Measurements from ENCODE around the gene ACAD10. TPM values are rescaled to one million over a fixed set of nuclear protein-coding genes. Genes with fewer than 3 reads are reported as not detected.
A peak's percentile ranks its signal among the peaks of the same experiment; 100 is the strongest.
"Not testable (repeated sequence)": the region's sequence is repeated elsewhere in the genome, so short reads cannot be mapped to it uniquely, and the experiment has no call there.

Gene ACAD10
- total and polyA plus RNA-seq, 10 donors, result 10.2 to 40.5 (median 26.9) TPM

DNA sequence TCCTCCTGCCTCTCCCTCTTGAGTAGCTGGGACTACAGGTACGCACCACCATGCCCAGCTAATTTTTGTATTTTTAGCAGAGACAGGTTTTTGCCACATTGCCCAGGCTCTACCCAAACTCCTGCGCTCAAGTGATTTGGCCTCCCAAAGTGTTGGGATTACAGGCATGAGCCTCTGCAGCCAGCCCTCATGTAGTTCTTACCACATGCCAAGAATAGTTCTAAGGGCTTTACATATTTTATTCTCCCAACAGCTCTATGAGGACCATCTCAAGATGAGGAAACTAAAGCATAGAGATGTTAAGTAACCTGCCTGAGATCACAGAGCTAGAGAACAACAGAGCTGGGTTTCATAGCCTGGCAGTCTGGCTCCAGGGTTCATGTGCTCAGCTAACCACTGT is 42.9 kb downstream of the ACAD10 start:
- TF ChIP-seq, protein P1, sequence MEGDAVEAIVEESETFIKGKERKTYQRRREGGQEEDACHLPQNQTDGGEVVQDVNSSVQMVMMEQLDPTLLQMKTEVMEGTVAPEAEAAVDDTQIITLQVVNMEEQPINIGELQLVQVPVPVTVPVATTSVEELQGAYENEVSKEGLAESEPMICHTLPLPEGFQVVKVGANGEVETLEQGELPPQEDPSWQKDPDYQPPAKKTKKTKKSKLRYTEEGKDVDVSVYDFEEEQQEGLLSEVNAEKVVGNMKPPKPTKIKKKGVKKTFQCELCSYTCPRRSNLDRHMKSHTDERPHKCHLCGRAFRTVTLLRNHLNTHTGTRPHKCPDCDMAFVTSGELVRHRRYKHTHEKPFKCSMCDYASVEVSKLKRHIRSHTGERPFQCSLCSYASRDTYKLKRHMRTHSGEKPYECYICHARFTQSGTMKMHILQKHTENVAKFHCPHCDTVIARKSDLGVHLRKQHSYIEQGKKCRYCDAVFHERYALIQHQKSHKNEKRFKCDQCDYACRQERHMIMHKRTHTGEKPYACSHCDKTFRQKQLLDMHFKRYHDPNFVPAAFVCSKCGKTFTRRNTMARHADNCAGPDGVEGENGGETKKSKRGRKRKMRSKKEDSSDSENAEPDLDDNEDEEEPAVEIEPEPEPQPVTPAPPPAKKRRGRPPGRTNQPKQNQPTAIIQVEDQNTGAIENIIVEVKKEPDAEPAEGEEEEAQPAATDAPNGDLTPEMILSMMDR (IDR thresholded peaks at IDR 0.05 in 8 of 11, conservative IDR thresholded peaks at IDR 0.05 in 3 of 11), result no peak
- no peak for TF ChIP-seq POLR2A (IDR thresholded peaks at IDR 0.05)
- no peak for TF ChIP-seq POLR2AphosphoS5 (IDR thresholded peaks at IDR 0.05)
- no peak overlapping the region for H3K27ac ChIP-seq
- intact Hi-C loops (cut with DNase I; ENCODE audit: low total_unique reads), result no loop called here
- H3K4me1 ChIP-seq, result no peaks in the 10 kb centered on the region
- no peak overlapping the region for H3K4me3 ChIP-seq
- no peaks in the 10 kb centered on the region for H3K9me3 ChIP-seq
- peaks cover 0 to 100% (median 32%) of the 10 kb centered on the region in 6 donors for H3K36me3 ChIP-seq
- DNase-seq, result no peak
- WGBS, 5 donors, result 94 to 100% (median 100%) methylated on average over 2 of the region's 2 CpGs
- H3K27me3 ChIP-seq (replicated peaks in 1 of 7), result no peaks in the 10 kb centered on the region

DNA sequence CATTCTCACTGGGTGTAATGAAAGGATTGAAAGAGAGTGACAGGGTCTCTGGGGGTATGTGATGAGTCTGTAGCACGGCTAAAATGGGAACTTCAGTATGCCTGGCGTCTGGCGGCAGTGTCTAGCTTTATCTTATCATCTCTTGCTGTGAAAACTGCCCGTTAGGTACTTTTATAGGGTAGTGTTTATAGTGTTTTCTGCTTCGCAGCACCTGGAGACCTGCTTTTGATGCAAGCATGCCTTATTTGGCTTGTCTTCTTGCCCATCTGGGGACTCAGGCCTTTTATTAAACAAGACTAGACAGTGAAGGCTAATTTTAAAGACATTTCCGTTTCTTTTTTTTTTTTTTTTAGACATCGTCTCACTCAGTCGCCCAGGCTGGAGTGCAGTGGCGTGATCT is 44.6 kb downstream of the ACAD10 start:
- TF ChIP-seq, protein P1 (IDR thresholded peaks at IDR 0.05 in 8 of 11, conservative IDR thresholded peaks at IDR 0.05 in 3 of 11), result no peak
- peaks cover 0 to 100% (median 36%) of the 10 kb centered on the region in 6 donors for H3K36me3 ChIP-seq
- DNase-seq, result peak; percentile 8
- intact Hi-C loops (cut with DNase I; ENCODE audit: low total_unique reads), result no loop called here
- H3K27me3 ChIP-seq (replicated peaks in 1 of 7), result no peaks in the 10 kb centered on the region
- no peaks in the 10 kb centered on the region for H3K9me3 ChIP-seq
- no peaks in the 10 kb centered on the region for H3K4me1 ChIP-seq
- no peak overlapping the region for H3K27ac ChIP-seq
- no peak overlapping the region for H3K4me3 ChIP-seq
- 75 to 95% (median 84%) methylated on average over 9 of the region's 9 CpGs for WGBS, 5 donors

DNA sequence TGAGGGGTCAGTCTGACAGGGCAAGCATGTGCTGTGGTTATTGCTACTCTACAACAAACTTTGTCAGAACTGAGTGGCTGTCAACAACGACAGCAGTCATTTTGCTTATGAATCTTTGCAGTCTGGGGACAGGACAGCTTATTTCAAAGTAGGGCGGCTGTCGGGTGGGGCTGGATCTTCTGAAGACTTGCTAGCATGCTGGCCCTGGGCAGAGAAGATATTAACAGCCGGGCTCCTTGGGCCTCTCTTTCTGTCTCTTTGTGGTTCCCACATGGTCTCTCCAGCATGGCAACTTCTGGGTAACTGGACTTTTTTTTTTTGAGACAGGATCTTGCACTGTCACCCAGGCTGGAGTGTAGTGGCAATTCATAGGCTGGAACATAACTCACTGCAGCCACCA is 46.9 kb downstream of the ACAD10 start:
- peaks cover 0 to 100% (median 53%) of the 10 kb centered on the region in 6 donors for H3K36me3 ChIP-seq
- no peak overlapping the region for H3K27ac ChIP-seq
- DNase-seq, result peak; percentile 14
- no peaks in the 10 kb centered on the region for H3K4me1 ChIP-seq
- intact Hi-C loops (cut with DNase I; ENCODE audit: low total_unique reads), result no loop called here
- no peak overlapping the region for H3K4me3 ChIP-seq
- no peaks in the 10 kb centered on the region for H3K9me3 ChIP-seq
- 91 to 98% (median 93%) methylated on average over 4 of the region's 4 CpGs for WGBS, 5 donors
- no peaks in the 10 kb centered on the region for H3K27me3 ChIP-seq (replicated peaks in 1 of 7)
- TF ChIP-seq POLR2A (IDR thresholded peaks at IDR 0.05) (no peak), POLR2AphosphoS5 (IDR thresholded peaks at IDR 0.05) (no peak)
- TF ChIP-seq, protein P1 (IDR thresholded peaks at IDR 0.05 in 8 of 11, conservative IDR thresholded peaks at IDR 0.05 in 3 of 11), result no peak

DNA sequence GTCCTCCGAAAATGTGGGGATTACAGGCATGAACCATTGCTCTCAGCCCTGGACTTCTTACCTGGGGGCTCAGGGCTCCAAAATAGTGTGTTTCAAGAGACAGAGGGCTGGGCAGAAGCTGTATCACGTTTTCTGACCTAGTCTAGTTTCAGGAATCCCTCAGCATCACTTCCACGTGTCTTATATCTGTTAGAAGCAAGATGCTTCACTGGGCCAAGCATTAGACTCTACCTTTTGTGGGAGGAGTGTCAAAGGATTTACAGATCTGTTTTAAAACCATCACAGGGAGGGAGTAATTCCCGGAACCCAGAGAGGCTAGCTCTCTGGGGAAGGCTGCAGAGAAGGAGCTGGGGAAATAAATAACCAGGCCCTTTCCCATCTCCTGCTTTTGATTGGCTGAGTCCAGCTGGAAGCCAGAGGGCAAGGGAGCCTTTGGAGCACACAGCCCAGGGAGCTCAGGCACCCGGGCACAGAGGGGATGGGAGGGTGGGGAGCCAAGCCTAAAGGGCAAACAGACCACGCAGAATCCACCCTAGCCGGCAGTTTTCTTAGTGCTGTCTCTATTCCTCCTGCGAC is 47.6 kb downstream of the ACAD10 start:
- intact Hi-C loops (cut with DNase I; ENCODE audit: low total_unique reads), result no loop called here
- Histone ChIP-seq H3K4me3 (no peak overlapping the region), H3K27me3 (replicated peaks in 1 of 7) (no peaks in the 10 kb centered on the region), H3K27ac (no peak overlapping the region), H3K36me3 (peaks cover 0 to 100% (median 55%) of the 10 kb centered on the region in 6 donors), H3K4me1 (no peaks in the 10 kb centered on the region), H3K9me3 (no peaks in the 10 kb centered on the region)
- TF ChIP-seq POLR2A (IDR thresholded peaks at IDR 0.05), result no peak
- TF ChIP-seq, protein P1 (IDR thresholded peaks at IDR 0.05 in 8 of 11, conservative IDR thresholded peaks at IDR 0.05 in 3 of 11), result no peak
- TF ChIP-seq POLR2AphosphoS5 (IDR thresholded peaks at IDR 0.05), result no peak
- DNase-seq, result peak; percentile 10
- WGBS, 5 donors, result 87 to 93% (median 92%) methylated on average over 8 of the region's 8 CpGs

DNA sequence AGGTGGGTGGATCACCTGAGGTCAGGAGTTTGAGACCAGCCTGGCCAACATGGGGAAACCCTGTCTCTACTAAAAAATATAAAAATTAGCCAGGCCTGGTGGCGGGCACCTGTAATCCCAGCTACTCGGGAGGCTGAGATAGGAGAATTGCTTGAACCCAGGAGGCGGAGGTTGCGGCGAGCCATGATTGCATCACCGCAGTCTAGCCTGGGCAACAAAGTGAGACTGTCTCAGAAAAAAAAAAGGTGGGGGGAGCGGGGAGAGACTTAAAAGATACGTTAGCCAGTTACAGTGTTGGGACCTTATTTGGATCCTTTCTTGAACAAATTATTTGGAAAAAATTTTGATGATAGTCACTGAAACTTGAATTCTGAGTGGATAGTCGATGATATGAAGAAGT is 53.7 kb downstream of the ACAD10 start:
- H3K27ac ChIP-seq; H3K27me3 ChIP-seq (replicated peaks in 1 of 7); intact Hi-C loops (cut with DNase I; ENCODE audit: low total_unique reads); H3K4me1 ChIP-seq; H3K4me3 ChIP-seq; H3K9me3 ChIP-seq: not testable (repeated sequence)
- DNase-seq, result peak; percentile 9
- H3K36me3 ChIP-seq, result peaks cover 0 to 78% (median 32%) of the 10 kb centered on the region in 6 donors
- WGBS, 5 donors, result 91 to 98% (median 95%) methylated on average over 9 of the region's 9 CpGs
